Measurements from ENCODE around the gene SLC12A6.

SLC12A6 gene

GRCh38 chr15:34185666-34186065, 151.9 kb downstream of the SLC12A6 start:
- Histone ChIP-seq H3K4me3 (ENCODE audit: low read depth, low read length) (no peak overlapping the region), H3K36me3 (ENCODE audit: control insufficient read depth in 2 of 2, insufficient read depth in 1 of 2, low read length in 2 of 2) (no peaks in the 10 kb centered on the region), H3K27ac (ENCODE audit: extremely low read depth, low read depth, low read length) (no peak overlapping the region), H3K4me1 (ENCODE audit: control insufficient read depth, insufficient read depth, low read length) (no peaks in the 10 kb centered on the region), H3K9me3 (ENCODE audit: control insufficient read depth, insufficient read depth, low read depth, low read length) (no peaks in the 10 kb centered on the region)
- POLR2A ChIA-PET, result no interaction called here
- TF ChIP-seq ZNF239 (tag by site-specific recombination; IDR thresholded peaks at IDR 0.05) (no peak), ZNF18 (tag by site-specific recombination; IDR thresholded peaks at IDR 0.05) (no peak), KLF10 (tag by site-specific recombination; IDR thresholded peaks at IDR 0.05) (no peak), ZXDB (tag by site-specific recombination; IDR thresholded peaks at IDR 0.05) (no peak), ZNF426 (tag by site-specific recombination; IDR thresholded peaks at IDR 0.05) (no peak), ZNF266 (tag by site-specific recombination; IDR thresholded peaks at IDR 0.05; ENCODE audit: low read depth) (no peak), ELK4 (IDR thresholded peaks at IDR 0.05; ENCODE audit: borderline replicate concordance, low read depth, low read length) (no peak), TCF7L2 (IDR thresholded peaks at IDR 0.05; ENCODE audit: borderline replicate concordance, low read depth, low read length) (no peak), ZNF394 (tag by site-specific recombination; IDR thresholded peaks at IDR 0.05; ENCODE audit: borderline replicate concordance) (no peak)
- CTCF ChIA-PET, result no interaction called here

- Histone ChIP-seq H3K9me3 (ENCODE audit: control insufficient read depth, insufficient read depth, low read depth, low read length) (no peaks in the 10 kb centered on the region), H3K4me1 (ENCODE audit: control insufficient read depth, insufficient read depth, low read length) (no peaks in the 10 kb centered on the region), H3K36me3 (ENCODE audit: control insufficient read depth in 2 of 2, insufficient read depth in 1 of 2, low read length in 2 of 2) (no peaks in the 10 kb centered on the region), H3K27ac (ENCODE audit: extremely low read depth, low read depth, low read length) (no peak overlapping the region), H3K4me3 (ENCODE audit: low read depth, low read length) (no peak overlapping the region)
- ChIA-PET POLR2A (no interaction called here), CTCF (no interaction called here)
- TF ChIP-seq SP7 (tag by site-specific recombination; IDR thresholded peaks at IDR 0.05), result no peak
- TF ChIP-seq ZNF658 (tag by site-specific recombination; IDR thresholded peaks at IDR 0.05), result no peak
- no peak for TF ChIP-seq ZNF837 (tag by site-specific recombination; IDR thresholded peaks at IDR 0.05)
- no peak for TF ChIP-seq SCRT1 (tag by site-specific recombination; IDR thresholded peaks at IDR 0.05; ENCODE audit: borderline replicate concordance)
- TF ChIP-seq ZBTB21 (tag by site-specific recombination; IDR thresholded peaks at IDR 0.05), result no peak
- no peak for TF ChIP-seq ZNF311 (tag by site-specific recombination; IDR thresholded peaks at IDR 0.05; ENCODE audit: borderline replicate concordance)
- TF ChIP-seq SP2 (tag by site-specific recombination; IDR thresholded peaks at IDR 0.05), result no peak
- TF ChIP-seq ZFP41 (tag by site-specific recombination; IDR thresholded peaks at IDR 0.05; ENCODE audit: borderline replicate concordance), result no peak
- no peak for TF ChIP-seq ZNF660 (tag by site-specific recombination; IDR thresholded peaks at IDR 0.05)
- no peak for TF ChIP-seq SALL2 (tag by site-specific recombination; IDR thresholded peaks at IDR 0.05; ENCODE audit: borderline replicate concordance)
- no peak for TF ChIP-seq OVOL3 (tag by site-specific recombination; IDR thresholded peaks at IDR 0.05)
- TF ChIP-seq PBX3 (CRISPR knock-in tag; IDR thresholded peaks at IDR 0.05), result no peak
- no peak for TF ChIP-seq RBAK (tag by site-specific recombination; IDR thresholded peaks at IDR 0.05)
- TF ChIP-seq IKZF3 (tag by site-specific recombination; IDR thresholded peaks at IDR 0.05), result no peak
These were observed 154.6 kb downstream of the SLC12A6 start for GRCh38 chr15:34182942-34183341.
